ENCODE measurements around the gene TMTC1.

TMTC1 gene

DNA sequence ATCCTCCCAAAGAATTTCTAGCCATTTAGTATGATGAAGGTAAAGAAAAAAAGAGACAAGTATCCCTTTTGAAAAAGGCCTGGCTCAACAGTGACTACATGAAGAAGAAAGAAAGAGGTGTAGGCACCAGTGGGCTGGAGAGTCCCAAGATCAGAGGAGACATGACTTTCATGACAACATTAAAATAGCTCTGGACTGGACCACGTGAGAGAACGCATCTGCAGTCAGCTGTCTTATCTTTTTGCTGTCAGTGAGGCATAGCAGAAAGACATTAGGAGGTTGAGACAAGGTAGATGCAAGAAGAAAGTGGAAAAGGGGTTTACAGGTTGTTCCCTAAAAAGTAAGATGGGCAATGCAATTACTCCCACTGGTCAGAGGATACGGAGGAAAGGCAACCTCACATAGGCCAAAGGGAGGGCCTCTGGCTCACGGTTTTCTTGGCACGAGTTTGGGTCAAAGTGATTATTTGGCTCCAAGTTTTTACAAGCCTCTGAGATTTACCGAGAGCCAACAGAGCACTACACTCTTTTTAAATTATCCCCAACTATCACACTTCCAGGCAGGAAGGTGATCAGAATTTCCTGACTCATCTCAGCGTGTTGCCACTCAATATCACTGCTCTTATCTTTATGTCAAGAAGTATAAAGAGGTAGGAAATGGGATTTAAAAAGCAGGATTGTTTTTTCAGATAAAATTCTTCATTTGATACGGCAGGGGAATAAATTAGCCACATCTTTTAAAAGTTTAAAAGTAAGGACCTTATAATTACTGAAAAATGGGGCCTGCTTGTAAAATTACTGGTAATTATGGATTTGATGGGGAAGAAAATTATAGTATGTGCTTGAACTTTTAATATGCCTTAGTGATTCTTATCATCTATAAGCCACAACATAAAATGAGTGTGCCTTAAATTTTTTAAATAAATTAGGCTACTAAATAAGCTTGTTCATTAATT is 29.2 kb downstream of the TMTC1 start:
- TF ChIP-seq, protein P1, sequence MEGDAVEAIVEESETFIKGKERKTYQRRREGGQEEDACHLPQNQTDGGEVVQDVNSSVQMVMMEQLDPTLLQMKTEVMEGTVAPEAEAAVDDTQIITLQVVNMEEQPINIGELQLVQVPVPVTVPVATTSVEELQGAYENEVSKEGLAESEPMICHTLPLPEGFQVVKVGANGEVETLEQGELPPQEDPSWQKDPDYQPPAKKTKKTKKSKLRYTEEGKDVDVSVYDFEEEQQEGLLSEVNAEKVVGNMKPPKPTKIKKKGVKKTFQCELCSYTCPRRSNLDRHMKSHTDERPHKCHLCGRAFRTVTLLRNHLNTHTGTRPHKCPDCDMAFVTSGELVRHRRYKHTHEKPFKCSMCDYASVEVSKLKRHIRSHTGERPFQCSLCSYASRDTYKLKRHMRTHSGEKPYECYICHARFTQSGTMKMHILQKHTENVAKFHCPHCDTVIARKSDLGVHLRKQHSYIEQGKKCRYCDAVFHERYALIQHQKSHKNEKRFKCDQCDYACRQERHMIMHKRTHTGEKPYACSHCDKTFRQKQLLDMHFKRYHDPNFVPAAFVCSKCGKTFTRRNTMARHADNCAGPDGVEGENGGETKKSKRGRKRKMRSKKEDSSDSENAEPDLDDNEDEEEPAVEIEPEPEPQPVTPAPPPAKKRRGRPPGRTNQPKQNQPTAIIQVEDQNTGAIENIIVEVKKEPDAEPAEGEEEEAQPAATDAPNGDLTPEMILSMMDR (IDR thresholded peaks at IDR 0.05; ENCODE audit: low read length), result no peak
- TF ChIP-seq EZH2 (IDR thresholded peaks at IDR 0.05; ENCODE audit: borderline replicate concordance, low read length), result no peak
- Histone ChIP-seq H3K36me3 (ENCODE audit: insufficient read depth, low read length) (no peaks in the 10 kb centered on the region), H3K27ac (ENCODE audit: low read depth, low read length, poor library complexity, severe bottlenecking) (no peak overlapping the region)

DNA sequence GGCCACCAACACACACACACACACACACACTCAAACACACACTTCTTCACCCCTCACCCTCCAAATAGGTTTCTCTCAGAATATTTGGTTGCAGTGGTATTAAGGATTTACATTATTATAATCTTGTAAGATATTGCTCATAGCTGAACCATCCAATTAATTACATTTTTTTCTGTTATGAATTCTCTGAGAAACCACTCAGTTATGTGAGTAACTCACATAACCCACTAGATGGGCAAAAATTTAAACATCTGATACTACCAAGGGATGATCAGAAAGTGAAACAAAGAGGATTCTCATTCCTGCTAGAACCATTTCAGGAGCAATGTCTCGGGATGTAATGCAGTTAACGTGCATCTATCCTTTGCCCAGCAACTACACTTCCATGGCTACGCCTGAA is 31.6 kb downstream of the TMTC1 start:
- Histone ChIP-seq H3K27me3 (ENCODE audit: insufficient read depth, low read length) (0 out of 2 replicates have a peak, but pooled peaks cover 4% of the 10 kb centered on the region), H3K27ac (ENCODE audit: low read depth, low read length, poor library complexity, severe bottlenecking) (no peak overlapping the region), H3K9me3 (ENCODE audit: low read length) (no peaks in the 10 kb centered on the region), H3K4me2 (ENCODE audit: low read length) (no peak overlapping the region), H3K4me3 (ENCODE audit: low read depth, low read length, poor library complexity, severe bottlenecking) (no peak overlapping the region), H3K79me2 (ENCODE audit: insufficient read depth, low read length) (no peaks in the 10 kb centered on the region), H3K4me1 (ENCODE audit: insufficient read depth, low read length, severe bottlenecking) (no peaks in the 10 kb centered on the region), H2AFZ (ENCODE audit: low read length) (no peak overlapping the region), H3K9me2 (ENCODE audit: low read depth, low read length) (no peaks in the 10 kb centered on the region), H4K20me1 (ENCODE audit: insufficient read depth, low read length) (no peaks in the 10 kb centered on the region), H3K9ac (ENCODE audit: low read length) (no peak overlapping the region), H3F3A (ENCODE audit: insufficient read depth, low read length) (no peaks in the 10 kb centered on the region), H3K36me3 (ENCODE audit: insufficient read depth, low read length) (no peaks in the 10 kb centered on the region)
- no peak for TF ChIP-seq EZH2 (IDR thresholded peaks at IDR 0.05; ENCODE audit: borderline replicate concordance, low read length)
- TF ChIP-seq, protein P1 (IDR thresholded peaks at IDR 0.05; ENCODE audit: low read length), result no peak

More for the DNA sequence above, 29.2 kb downstream of the TMTC1 start:
- Histone ChIP-seq H3K9ac (ENCODE audit: low read length) (no peak overlapping the region), H3K79me2 (ENCODE audit: insufficient read depth, low read length) (no peaks in the 10 kb centered on the region), H3K9me3 (ENCODE audit: low read length) (no peaks in the 10 kb centered on the region), H3K4me3 (ENCODE audit: low read depth, low read length, poor library complexity, severe bottlenecking) (no peak overlapping the region), H3F3A (ENCODE audit: insufficient read depth, low read length) (no peaks in the 10 kb centered on the region), H2AFZ (ENCODE audit: low read length) (no peak overlapping the region), H3K4me2 (ENCODE audit: low read length) (no peak overlapping the region), H3K27me3 (ENCODE audit: insufficient read depth, low read length) (0 out of 2 replicates have a peak, but pooled peaks cover 4% of the 10 kb centered on the region), H4K20me1 (ENCODE audit: insufficient read depth, low read length) (no peaks in the 10 kb centered on the region), H3K9me2 (ENCODE audit: low read depth, low read length) (no peaks in the 10 kb centered on the region), H3K4me1 (ENCODE audit: insufficient read depth, low read length, severe bottlenecking) (no peaks in the 10 kb centered on the region)

GRCh38 chr12:29751676-29752075 is 32.1 kb downstream of the TMTC1 start:
- TF ChIP-seq, protein P1 (IDR thresholded peaks at IDR 0.05; ENCODE audit: low read length), result no peak
- no peak for TF ChIP-seq EZH2 (IDR thresholded peaks at IDR 0.05; ENCODE audit: borderline replicate concordance, low read length)
- Histone ChIP-seq H3K79me2 (ENCODE audit: insufficient read depth, low read length) (no peaks in the 10 kb centered on the region), H3K4me2 (ENCODE audit: low read length) (no peak overlapping the region), H3K9ac (ENCODE audit: low read length) (no peak overlapping the region), H3F3A (ENCODE audit: insufficient read depth, low read length) (no peaks in the 10 kb centered on the region), H3K4me3 (ENCODE audit: low read depth, low read length, poor library complexity, severe bottlenecking) (no peak overlapping the region), H4K20me1 (ENCODE audit: insufficient read depth, low read length) (no peaks in the 10 kb centered on the region), H3K36me3 (ENCODE audit: insufficient read depth, low read length) (no peaks in the 10 kb centered on the region), H3K9me3 (ENCODE audit: low read length) (no peaks in the 10 kb centered on the region), H3K9me2 (ENCODE audit: low read depth, low read length) (no peaks in the 10 kb centered on the region), H3K27ac (ENCODE audit: low read depth, low read length, poor library complexity, severe bottlenecking) (no peak overlapping the region), H3K4me1 (ENCODE audit: insufficient read depth, low read length, severe bottlenecking) (no peaks in the 10 kb centered on the region), H3K27me3 (ENCODE audit: insufficient read depth, low read length) (0 out of 2 replicates have a peak, but pooled peaks cover 4% of the 10 kb centered on the region), H2AFZ (ENCODE audit: low read length) (no peak overlapping the region)

Measured in OCI-LY1 (cell line).